HG02763 (cell line): Measurements from ENCODE around the gene TMPRSS13.

Experiments
- ATAC-seq: cut with Tn5 transposase; IDR thresholded peaks from one replicate; pipeline ENCODE4 v1.9.1; 2021; ENCODE audit warnings: mild to moderate bottlenecking, moderate library complexity; ENCODE audit not compliant: unreplicated experiment

The TMPRSS13 gene

GRCh38 chr11:117914398-117914761 is 14.8 kb downstream of the TMPRSS13 start:
- no peak for ATAC-seq

GRCh38 chr11:117913736-117914397 is 15.3 kb downstream of the TMPRSS13 start:
- no peak for ATAC-seq

- no peak for ATAC-seq
Measured at GRCh38 chr11:117912497-117912896, 16.7 kb downstream of the TMPRSS13 start.

- no peak for ATAC-seq
Measured at GRCh38 chr11:117911694-117912093, 17.5 kb downstream of the TMPRSS13 start.

- ATAC-seq = no peak
Measured at GRCh38 chr11:117910941-117911655, 18.1 kb downstream of the TMPRSS13 start.

- no peak for ATAC-seq
Measured at GRCh38 chr11:117910525-117910924, 18.7 kb downstream of the TMPRSS13 start.

- no peak for ATAC-seq
Measured at GRCh38 chr11:117909611-117910382, 19.4 kb downstream of the TMPRSS13 start.

GRCh38 chr11:117908959-117909610 is 20.1 kb downstream of the TMPRSS13 start:
- ATAC-seq = no peak

- ATAC-seq = no peak
Measured at GRCh38 chr11:117908109-117908895, 20.9 kb downstream of the TMPRSS13 start.

GRCh38 chr11:117907276-117908108 is 21.7 kb downstream of the TMPRSS13 start:
- no peak for ATAC-seq

GRCh38 chr11:117906710-117907109 is 22.5 kb downstream of the TMPRSS13 start:
- ATAC-seq = no peak

GRCh38 chr11:117906126-117906525 is 23.1 kb downstream of the TMPRSS13 start:
- no peak for ATAC-seq

GRCh38 chr11:117905524-117905923 is 23.7 kb downstream of the TMPRSS13 start:
- no peak for ATAC-seq

- no peak for ATAC-seq
Measured at GRCh38 chr11:117903505-117904382, 25.5 kb downstream of the TMPRSS13 start.

GRCh38 chr11:117902001-117902845 is 27.0 kb downstream of the TMPRSS13 start:
- no peak for ATAC-seq

- ATAC-seq = no peak
Measured at GRCh38 chr11:117901601-117902000, 27.6 kb downstream of the TMPRSS13 start.

- no peak for ATAC-seq
Measured at GRCh38 chr11:117900720-117901440, 28.3 kb downstream of the TMPRSS13 start.
